GM08714 (cell line): ENCODE results near the gene DBX2.
"Not testable (repeated sequence)": the region's sequence is repeated elsewhere in the genome, so short reads cannot be mapped to it uniquely, and the experiment has no call there.

Experiments used
- H3K4me3 ChIP-seq: fragments of 200-500 bp; sonication (Bioruptor generic); 2 replicates; pipeline ENCODE4 v1.5.1; 2014; ENCODE audit warnings: mild to moderate bottlenecking, low read length, inconsistent platforms
- ZNF274 ChIP-seq: IDR thresholded peaks from 2 replicates; pipeline ENCODE4 v1.6.1; 2012; ENCODE audit warnings: mild to moderate bottlenecking, low read depth, low read length

Gene DBX2

DNA sequence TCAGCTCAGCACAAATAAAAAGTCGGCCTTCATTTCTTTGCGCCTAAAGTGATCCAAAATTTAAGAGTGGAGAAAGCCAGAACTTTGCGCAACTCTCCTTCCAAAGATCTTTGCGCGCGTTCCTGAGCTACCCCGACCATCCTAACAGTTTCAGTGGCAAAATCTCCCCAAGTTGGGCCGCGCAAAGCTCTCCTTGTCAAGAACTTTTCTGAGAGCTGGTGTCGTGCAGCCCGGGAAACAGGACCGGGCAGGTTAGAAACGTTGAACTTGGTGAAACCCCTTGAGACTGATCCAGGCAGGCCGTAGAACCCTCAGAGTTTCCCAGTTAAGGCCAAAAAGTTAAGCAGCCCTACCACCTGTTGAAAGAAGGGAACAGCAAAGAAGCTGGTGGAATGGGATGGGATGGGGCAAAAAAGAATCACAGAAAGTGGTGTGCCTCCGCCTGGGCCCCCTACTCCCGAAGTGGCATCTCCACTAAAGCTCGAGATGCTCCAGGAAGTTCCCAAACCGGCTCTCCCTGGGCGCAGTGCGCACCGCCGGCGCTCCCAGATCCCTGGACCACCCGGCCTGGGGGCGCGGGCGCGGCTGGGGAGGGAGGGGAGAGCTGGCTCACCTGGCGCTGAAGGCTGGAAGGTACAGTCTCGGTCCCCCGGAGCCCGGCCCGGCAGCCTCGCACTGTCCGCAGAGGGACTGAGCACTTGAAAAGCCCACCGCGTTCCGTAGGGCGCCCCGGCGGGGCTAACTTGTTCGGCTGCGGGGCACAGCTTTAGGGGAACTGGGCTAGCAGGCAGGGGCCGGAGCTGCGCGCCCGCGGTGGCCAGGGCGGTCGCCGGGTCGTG lies 768 bp downstream of the DBX2 start:
- no peak for TF ChIP-seq ZNF274
- no peak overlapping the region for H3K4me3 ChIP-seq

DNA sequence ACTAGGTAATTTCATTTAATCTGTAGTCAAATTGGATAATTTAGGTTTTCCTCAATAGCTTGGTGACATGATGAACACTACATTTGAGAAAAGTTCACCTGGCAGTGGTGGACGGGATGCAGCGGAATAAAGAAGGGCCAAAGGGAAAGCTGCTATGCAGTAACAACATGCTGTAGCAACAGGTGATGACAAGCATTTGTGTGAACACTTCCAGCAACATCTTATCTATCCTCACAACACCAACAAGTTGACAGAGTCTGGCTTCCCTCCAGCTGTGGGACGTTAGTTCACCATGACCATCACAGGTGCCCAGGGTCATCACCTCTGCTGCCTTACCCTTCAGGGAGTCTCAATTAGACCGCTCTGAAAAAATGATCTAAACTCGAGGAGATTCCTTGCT lies 8.3 kb downstream of the DBX2 start:
- TF ChIP-seq ZNF274: no peak
- H3K4me3 ChIP-seq: no peak overlapping the region

DNA sequence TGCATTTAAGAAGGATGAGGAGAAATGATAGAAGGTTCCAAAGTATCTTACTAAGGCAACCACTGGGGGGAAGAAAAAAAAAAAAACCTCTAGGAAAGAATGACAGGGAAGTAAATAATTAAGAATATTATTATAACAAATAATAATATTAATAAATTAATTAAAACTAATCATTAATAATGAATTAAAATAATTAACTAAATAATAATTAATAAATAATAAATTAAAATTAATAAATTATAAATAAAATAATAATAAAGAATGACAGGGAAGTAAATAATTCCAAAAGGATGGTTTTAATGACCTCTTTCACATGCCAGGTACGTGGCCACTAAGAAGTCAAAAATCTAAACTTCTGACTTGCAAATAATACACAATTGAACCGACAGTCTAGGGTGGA lies 9.9 kb downstream of the DBX2 start:
- H3K4me3 ChIP-seq: no peak overlapping the region
- no peak for TF ChIP-seq ZNF274

- TF ChIP-seq ZNF274: no peak
- no peak overlapping the region for H3K4me3 ChIP-seq
These were observed 11.1 kb downstream of the DBX2 start for GRCh38 chr12:45039757-45040156.

DNA sequence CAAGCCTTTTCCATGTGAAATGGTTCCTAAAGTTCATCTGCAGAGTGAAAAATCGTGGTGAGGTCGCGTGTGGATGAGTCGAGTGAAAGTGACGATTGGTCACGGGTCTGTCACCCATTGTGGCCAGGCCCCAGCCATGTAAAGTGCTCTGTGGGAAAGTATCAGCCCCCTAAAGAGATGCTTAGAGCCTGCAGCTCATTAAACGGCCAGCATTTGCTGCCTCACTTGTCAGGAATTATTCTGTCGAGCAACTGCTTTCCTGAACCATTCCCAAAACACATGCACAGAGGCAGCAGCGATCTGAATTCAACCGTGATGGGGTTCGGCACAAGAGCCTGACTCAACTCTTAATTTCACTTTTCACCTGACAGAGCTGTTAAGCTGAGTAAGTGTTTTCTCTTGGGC lies 16.0 kb downstream of the DBX2 start:
- H3K4me3 ChIP-seq: no peak overlapping the region
- TF ChIP-seq ZNF274: no peak

DNA sequence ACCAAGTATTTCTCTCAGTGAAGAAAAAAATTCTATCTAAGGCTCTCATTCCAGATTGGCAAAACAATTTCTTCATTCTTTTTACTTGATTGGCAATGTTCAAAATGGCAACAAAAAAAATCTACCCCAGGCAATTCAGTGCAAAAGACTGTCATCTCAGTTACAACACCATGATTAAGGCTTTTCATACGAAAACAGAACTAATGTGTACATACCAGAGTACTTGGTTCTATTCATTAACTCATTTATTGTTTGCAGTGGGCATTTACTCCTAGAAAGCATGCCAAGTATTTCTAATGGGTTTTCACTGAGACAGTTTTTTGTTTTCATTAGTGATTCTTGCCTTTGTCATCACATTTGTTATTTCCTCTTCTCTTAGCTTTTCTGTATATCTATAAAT lies 33.0 kb downstream of the DBX2 start:
- TF ChIP-seq ZNF274: no peak
- no peak overlapping the region for H3K4me3 ChIP-seq

GRCh38 chr12:45014396-45014795 lies 36.5 kb downstream of the DBX2 start:
- no peak for TF ChIP-seq ZNF274
- H3K4me3 ChIP-seq: no peak overlapping the region

GRCh38 chr12:45012749-45013148 lies 38.1 kb downstream of the DBX2 start:
- no peak for TF ChIP-seq ZNF274
- H3K4me3 ChIP-seq: no peak overlapping the region

DNA sequence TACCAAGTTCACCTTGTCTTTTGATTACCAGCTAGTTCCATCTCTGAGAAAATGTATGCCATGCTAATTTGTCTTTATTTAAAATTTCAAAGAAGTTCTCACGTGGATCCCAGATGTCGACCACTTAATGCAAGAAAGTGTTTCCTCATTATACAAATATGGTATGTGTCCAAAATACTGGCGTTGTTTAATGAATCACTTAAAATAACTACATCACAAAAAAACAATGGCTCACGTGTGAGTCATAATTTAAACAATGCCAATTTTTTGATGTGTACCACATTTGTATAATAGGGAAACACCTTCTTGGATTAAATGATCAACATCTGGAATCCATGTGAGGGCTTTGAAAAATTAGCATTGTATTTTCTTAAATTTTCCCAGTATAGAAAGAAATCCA lies 40.8 kb downstream of the DBX2 start:
- no peak for TF ChIP-seq ZNF274
- no peak overlapping the region for H3K4me3 ChIP-seq

GRCh38 chr12:45008211-45008610 lies 42.7 kb downstream of the DBX2 start:
- no peak overlapping the region for H3K4me3 ChIP-seq
- no peak for TF ChIP-seq ZNF274

- no peak for TF ChIP-seq ZNF274
- H3K4me3 ChIP-seq: no peak overlapping the region
These were observed 51.5 kb downstream of the DBX2 start for GRCh38 chr12:44999355-44999754.

DNA sequence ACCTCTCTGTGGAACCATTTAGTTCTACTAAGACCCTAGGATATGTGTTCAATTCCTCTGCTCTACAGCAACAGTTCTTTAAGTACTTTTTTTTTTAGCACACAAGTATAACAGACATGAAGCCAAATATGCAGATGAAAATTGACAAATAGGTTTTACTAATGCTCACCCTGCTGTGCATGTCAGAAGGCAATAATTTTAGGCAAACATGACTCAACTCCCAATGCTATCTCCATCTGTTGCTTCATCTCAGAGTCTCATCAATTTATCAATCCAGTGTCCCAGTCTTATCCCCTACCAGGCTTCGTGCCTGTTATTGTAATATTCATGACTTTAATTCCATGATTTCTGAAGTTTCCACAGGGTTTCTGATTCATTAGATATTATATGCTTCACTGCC lies 57.7 kb downstream of the DBX2 start:
- no peak overlapping the region for H3K4me3 ChIP-seq
- no peak for TF ChIP-seq ZNF274

- not testable (repeated sequence) for H3K4me3 ChIP-seq
These were observed 66.0 kb downstream of the DBX2 start for GRCh38 chr12:44984863-44985262.

DNA sequence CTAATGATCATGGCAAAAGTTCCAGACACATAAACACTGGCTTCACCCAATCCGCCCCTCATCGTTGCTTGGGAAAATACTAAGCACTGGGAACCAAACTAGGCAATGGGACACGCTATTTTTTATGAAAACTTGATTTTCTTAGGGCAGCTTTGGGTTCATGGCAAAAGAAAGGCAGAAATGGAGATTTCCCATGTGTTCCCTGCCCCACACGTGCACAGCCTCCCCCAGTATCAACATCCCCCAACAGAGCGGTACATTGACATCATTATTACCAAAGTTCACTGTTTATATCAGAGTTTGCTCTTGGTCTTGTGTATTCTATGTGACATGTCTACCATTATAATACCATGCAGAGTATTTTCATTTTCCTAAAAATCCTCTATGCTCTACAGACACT lies 71.0 kb downstream of the DBX2 start:
- H3K4me3 ChIP-seq: no peak overlapping the region
- no peak for TF ChIP-seq ZNF274

DNA sequence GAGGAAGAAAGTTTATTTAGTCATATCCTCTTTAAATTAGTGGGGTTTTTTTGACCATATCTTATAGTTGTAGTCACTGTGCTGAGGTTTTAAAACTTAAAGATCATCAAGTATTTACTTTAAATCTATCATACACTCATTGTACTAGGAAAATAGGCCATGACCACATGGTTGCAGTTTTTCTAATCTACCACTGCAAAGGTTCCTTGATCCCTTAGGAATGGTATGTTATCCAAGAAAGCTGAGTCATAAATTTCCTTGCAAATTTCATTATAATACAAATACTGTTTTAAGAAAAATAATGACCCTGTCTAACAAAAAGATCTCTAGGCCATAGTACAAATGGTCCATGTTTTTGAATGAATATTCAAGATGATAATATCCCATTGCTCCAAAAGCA lies 74.7 kb downstream of the DBX2 start:
- TF ChIP-seq ZNF274: no peak

More for the DNA sequence above, 74.7 kb downstream of the DBX2 start:
- H3K4me3 ChIP-seq: no peak overlapping the region
